Panc1 (cell line): ENCODE results near the gene UFD1.

Experiments used
- POLR2AphosphoS5 ChIP-seq: IDR thresholded peaks from 2 replicates; pipeline ENCODE4 v1.6.1; 2012; ENCODE audit warnings: mild to moderate bottlenecking, low read depth, low read length, moderate library complexity
- TF ChIP-seq, protein P1 (sequence below): fragments of 450-650 bp; IDR thresholded peaks from 2 replicates; pipeline ENCODE4 v1.5.1; 2017; ENCODE audit warnings: mild to moderate bottlenecking

DNA sequence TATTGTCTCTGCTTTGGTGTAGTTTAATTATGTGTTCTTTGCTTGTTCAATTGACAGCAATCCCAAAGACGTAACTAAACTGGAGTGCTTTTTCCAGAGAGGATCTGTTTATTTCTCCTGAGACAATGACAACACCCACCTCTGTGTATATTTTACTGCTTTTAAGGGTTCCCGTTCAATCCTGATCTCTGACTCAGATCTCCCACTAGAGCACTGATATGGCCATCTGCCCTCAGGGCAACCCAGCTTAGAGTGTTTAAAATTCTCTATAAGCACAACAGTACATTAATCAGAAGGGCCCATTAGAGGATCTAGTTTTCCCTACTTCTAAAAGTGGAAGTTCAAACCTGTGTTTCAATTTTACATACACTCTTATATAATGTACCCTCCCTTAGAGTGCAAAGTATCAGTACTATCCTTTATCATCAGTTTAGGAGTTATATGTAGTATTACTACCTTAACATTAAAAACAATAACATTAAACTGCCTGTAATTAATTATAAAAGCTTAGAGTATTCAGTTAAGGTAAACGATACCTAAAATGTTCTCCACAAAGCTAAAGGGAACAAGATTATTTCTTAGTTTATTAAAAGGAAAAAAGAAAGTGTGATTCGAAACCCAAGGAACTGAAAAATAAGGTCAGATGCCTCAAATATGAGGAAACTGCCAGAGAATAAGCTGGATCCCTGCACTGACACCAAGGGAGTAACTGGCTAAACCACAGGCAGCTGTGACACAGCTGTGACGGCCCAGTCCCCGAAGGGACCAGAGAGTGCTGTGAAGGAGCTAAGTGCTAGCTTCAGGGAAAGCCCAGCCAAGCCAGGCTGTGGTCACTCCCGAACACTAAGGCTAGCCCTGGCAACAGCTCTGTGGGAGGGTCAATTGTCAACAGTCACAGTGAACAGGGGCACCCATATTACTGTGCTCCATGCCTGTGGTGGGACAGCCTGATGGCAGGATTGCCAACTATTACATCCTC is 15.2 kb downstream of the UFD1 start:
- TF ChIP-seq, protein P1, sequence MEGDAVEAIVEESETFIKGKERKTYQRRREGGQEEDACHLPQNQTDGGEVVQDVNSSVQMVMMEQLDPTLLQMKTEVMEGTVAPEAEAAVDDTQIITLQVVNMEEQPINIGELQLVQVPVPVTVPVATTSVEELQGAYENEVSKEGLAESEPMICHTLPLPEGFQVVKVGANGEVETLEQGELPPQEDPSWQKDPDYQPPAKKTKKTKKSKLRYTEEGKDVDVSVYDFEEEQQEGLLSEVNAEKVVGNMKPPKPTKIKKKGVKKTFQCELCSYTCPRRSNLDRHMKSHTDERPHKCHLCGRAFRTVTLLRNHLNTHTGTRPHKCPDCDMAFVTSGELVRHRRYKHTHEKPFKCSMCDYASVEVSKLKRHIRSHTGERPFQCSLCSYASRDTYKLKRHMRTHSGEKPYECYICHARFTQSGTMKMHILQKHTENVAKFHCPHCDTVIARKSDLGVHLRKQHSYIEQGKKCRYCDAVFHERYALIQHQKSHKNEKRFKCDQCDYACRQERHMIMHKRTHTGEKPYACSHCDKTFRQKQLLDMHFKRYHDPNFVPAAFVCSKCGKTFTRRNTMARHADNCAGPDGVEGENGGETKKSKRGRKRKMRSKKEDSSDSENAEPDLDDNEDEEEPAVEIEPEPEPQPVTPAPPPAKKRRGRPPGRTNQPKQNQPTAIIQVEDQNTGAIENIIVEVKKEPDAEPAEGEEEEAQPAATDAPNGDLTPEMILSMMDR = no peak
- TF ChIP-seq POLR2AphosphoS5 = no peak
